B cell (primary cell): Measurements from ENCODE around the gene ABHD12B. TPM values are rescaled to one million over a fixed set of nuclear protein-coding genes. Genes with fewer than 3 reads are reported as not detected.
A peak's percentile ranks its signal among the peaks of the same experiment; 100 is the strongest.

Experiments used
- ATAC-seq: fragments of 200-7000 bp; cut with Tn5 transposase; one replicate; pipeline ENCODE4 v1.10.0; 2021; ENCODE audit warnings: low read depth, mild to moderate bottlenecking, moderate number of reproducible peaks, moderate library complexity
- CTCF ChIA-PET: fragments of 350-600 bp; sonication (Branson Sonifier 250); formaldehyde crosslinking; loops from one replicate; lab custom pipeline; 2021; ENCODE audit warnings: antibody characterized with exemption, inconsistent platforms; lab: Charles Lee
- POLR2A ChIA-PET: fragments of 350-600 bp; sonication (Branson Sonifier 250); formaldehyde crosslinking; loops from one replicate; lab custom pipeline; 2021; ENCODE audit warnings: antibody characterized with exemption; lab: Charles Lee
- DNase-seq: peaks from one replicate; pipeline ENCODE4 v3.0.0; 2013
- H2AFZ ChIP-seq: 2 replicates; pipeline ENCODE4 v1.6.1; 2012; ENCODE audit warnings: mild to moderate bottlenecking, low read depth, low read length; ENCODE audit not compliant: insufficient read depth, poor library complexity, severe bottlenecking
- H3K27ac ChIP-seq, 2 donors: 1 replicate in 1 of 2; 2 replicates in 1 of 2; pipeline ENCODE4 v1.5.1; 2012 to 2013; ENCODE audit warnings: low read length in 2 of 2, mild to moderate bottlenecking in 2 of 2, moderate library complexity in 1 of 2
- H3K27me3 ChIP-seq, 4 experiments: fragments of 200-600 bp in 1 of 4; sonication (generic) in 1 of 4; replicated peaks in 1 of 4; 1 replicate in 2 of 4; 2 replicates in 2 of 4; pipeline versions ENCODE4 v1.6.1 to v1.7.0; 2013 to 2016; ENCODE audit warnings: low read length in 3 of 4, mild to moderate bottlenecking in 2 of 4, mixed read lengths in 1 of 4, moderate library complexity in 1 of 4; ENCODE audit not compliant: insufficient read depth in 4 of 4, control insufficient read depth in 3 of 4; ENCODE audit errors: control extremely low read depth in 1 of 4
- H3K36me3 ChIP-seq, 2 experiments: replicated peaks in 1 of 2; 1 replicate in 1 of 2; 2 replicates in 1 of 2; pipeline versions ENCODE4 v1.6.1 to v1.7.1; 2013; ENCODE audit warnings: low read length in 1 of 2; ENCODE audit not compliant: insufficient read depth in 2 of 2, control insufficient read depth in 1 of 2; ENCODE audit errors: control extremely low read depth in 1 of 2, extremely low read depth in 1 of 2
- H3K4me1 ChIP-seq, 2 donors: fragments of 200-600 bp in 1 of 2; sonication (generic) in 1 of 2; 1 replicate in 1 of 2; 2 replicates in 1 of 2; pipeline versions ENCODE4 v1.5.1 to v1.6.1; 2013 to 2017; ENCODE audit warnings: low read length in 2 of 2; ENCODE audit not compliant: control insufficient read depth in 2 of 2, insufficient read depth in 2 of 2
- H3K4me2 ChIP-seq: replicated peaks from 2 replicates; pipeline ENCODE3; 2012; ENCODE audit warnings: mild to moderate bottlenecking, low read depth, low read length; ENCODE audit not compliant: poor library complexity, severe bottlenecking
- H3K4me3 ChIP-seq, 5 experiments: fragments of 200-600 bp in 1 of 5; sonication (generic) in 1 of 5; 1 replicate in 3 of 5; 2 replicates in 2 of 5; pipeline versions ENCODE4 v1.5.1 to v1.7.0; 2011 to 2016; ENCODE audit warnings: low read length in 4 of 5, mild to moderate bottlenecking in 4 of 5, low read depth in 2 of 5, control low read depth in 1 of 5, moderate library complexity in 1 of 5; ENCODE audit not compliant: insufficient read depth in 1 of 5; ENCODE audit errors: control extremely low read depth in 1 of 5, extremely low read depth in 1 of 5
- H3K79me2 ChIP-seq: fragments of 200-600 bp; sonication (generic); one replicate; pipeline ENCODE4 v1.6.0; 2016; ENCODE audit warnings: low read length; ENCODE audit not compliant: control insufficient read depth, insufficient read depth
- H3K9ac ChIP-seq: fragments of 200-600 bp; sonication (generic); 2 replicates; pipeline ENCODE4 v1.6.1; 2017; ENCODE audit warnings: mild to moderate bottlenecking, low read length, moderate library complexity
- H3K9me3 ChIP-seq, 3 donors: one replicate each; pipeline versions ENCODE4 v1.6.1 to v1.7.1; 2013; ENCODE audit warnings: low read length in 2 of 3; ENCODE audit not compliant: control insufficient read depth in 2 of 3, insufficient read depth in 1 of 3; ENCODE audit errors: control extremely low read depth in 1 of 3
- H4K20me1 ChIP-seq: 2 replicates; pipeline ENCODE4 v1.6.0; 2012; ENCODE audit warnings: mild to moderate bottlenecking, low read length; ENCODE audit not compliant: insufficient read depth, control insufficient read depth, poor library complexity, severe bottlenecking
- H3K27ac Mint-ChIP-seq: one replicate; pipeline ENCODE4 v1.8.0; 2021; ENCODE audit warnings: mixed read lengths
- H3K27me3 Mint-ChIP-seq: one replicate; pipeline ENCODE4 v1.8.0; 2021; ENCODE audit warnings: mixed read lengths
- H3K4me1 Mint-ChIP-seq: one replicate; pipeline ENCODE4 v1.8.0; 2021; ENCODE audit warnings: mixed read lengths
- H3K4me3 Mint-ChIP-seq: one replicate; pipeline ENCODE4 v1.8.0; 2021; ENCODE audit warnings: mixed read lengths
- H3K9me3 Mint-ChIP-seq: one replicate; pipeline ENCODE4 v1.8.0; 2022; ENCODE audit warnings: mixed read lengths; ENCODE audit not compliant: insufficient read depth
- CTCF ChIP-seq: fragments of 200-600 bp; IDR thresholded peaks from one replicate; pipeline ENCODE4 v1.8.0; 2022; ENCODE audit warnings: antibody characterized with exemption, mild to moderate bottlenecking
- EZH2 ChIP-seq: IDR thresholded peaks from 2 replicates; pipeline ENCODE4 v1.6.1; 2012; ENCODE audit warnings: borderline replicate concordance, low read depth, mild to moderate bottlenecking, moderate library complexity, low read length; ENCODE audit not compliant: insufficient read depth, poor library complexity, severe bottlenecking
- WGBS: methylation state at CpG from one replicate; pipeline ENCODE4 v1.1.5; 2013; ENCODE audit warnings: missing lambda C conversion rate; ENCODE audit not compliant: insufficient coverage; 5-methylcytosine and 5-hydroxymethylcytosine counted together
- intact Hi-C: fragments of 100-400 bp; cut with micrococcal nuclease; formaldehyde crosslinking; loops from one replicate; pipeline ENCODE4 v1.10.0; 2022
- polyA plus RNA-seq: library from polyadenylated mRNA; depleted of rRNA; stranded (reverse); fragments of >200 nt; gene quantifications from 2 replicates; pipeline ENCODE4 v1.2.3, GENCODE V29; 2012
- total RNA-seq, 2 donors: library from RNA; stranded (reverse); fragments of 120-200 nt in 1 of 2; gene quantifications; 1 replicate in 1 of 2; 2 replicates in 1 of 2; pipeline versions ENCODE4 v1.2.3 to v1.2.4, GENCODE V29; 2013 to 2022

The ABHD12B gene
- total and polyA plus RNA-seq, 2 donors (not counting 1 experiment from before 2014, with no cell fraction given): not detected

GRCh38 chr14:50825307-50825706 is 46.5 kb upstream of the ABHD12B start:
- no peak overlapping the region for H3K4me3 ChIP-seq
- peaks cover 79 to 82% of the 10 kb centered on the region in 2 donors for H3K4me1 ChIP-seq
- POLR2A ChIA-PET: interaction anchor here (0.5 to 0.6 kb wide), 3 partner anchors 43 to 1306 kb away, joined by 3 to 4 read pairs (median 3); no protein-coding TSS in a partner anchor

More at GRCh38 chr14:50825307-50825706, 46.5 kb upstream of the ABHD12B start:
- no peaks in the 10 kb centered on the region for H3K27me3 ChIP-seq
- intact Hi-C loops: loop anchor here (10.0 kb wide), 2 partner anchors 511 to 961 kb away; partner anchors contain the start of genes DMAC2L and L2HGDH
- peak overlapping the region; percentile 73 for H3K27ac Mint-ChIP-seq
- peaks cover 91% of the 10 kb centered on the region for H3K4me1 Mint-ChIP-seq
- DNase-seq (no peak), ATAC-seq (no peak)
- H3K9ac ChIP-seq: no peak overlapping the region
- H3K4me3 Mint-ChIP-seq: peak overlapping the region; percentile 7
- H3K9me3 Mint-ChIP-seq: no peaks in the 10 kb centered on the region
- peak overlapping the region in 1 of 2 donors; percentile 92 for H3K27ac ChIP-seq
- H3K9me3 ChIP-seq: no peaks in the 10 kb centered on the region
- TF ChIP-seq EZH2: no peak
- TF ChIP-seq CTCF: no peak
- H3K79me2 ChIP-seq: peaks cover 96% of the 10 kb centered on the region
- CTCF ChIA-PET: interaction anchor here (0.5 to 2.5 kb wide), 2 partner anchors 48 to 915 kb away, joined by 3 to 15 read pairs; no protein-coding TSS in a partner anchor
- H3K27me3 Mint-ChIP-seq: no peaks in the 10 kb centered on the region
- H3K4me2 ChIP-seq: peak overlapping the region; percentile 82
- peaks cover 5 to 13% of the 10 kb centered on the region in 2 experiments for H3K36me3 ChIP-seq
- H4K20me1 ChIP-seq: peaks cover 20% of the 10 kb centered on the region
- H2AFZ ChIP-seq: no peak overlapping the region
- WGBS: no CpG with 5 or more reads among the region's 1 CpG
